Keratinocyte (primary cell): ENCODE results near the gene KLHL29.

Source experiments
- CTCF ChIP-seq, 3 experiments: IDR thresholded peaks in 1 of 3; conservative IDR thresholded peaks in 1 of 3; optimal IDR thresholded peaks in 1 of 3; 2 replicates in 2 of 3; 3 replicates in 1 of 3; pipeline versions ENCODE3 to v1.5.1; 2011; ENCODE audit warnings: low read length in 3 of 3, mild to moderate bottlenecking in 3 of 3, moderate library complexity in 2 of 3, control low read depth in 1 of 3, inconsistent platforms in 1 of 3; ENCODE audit not compliant: insufficient read depth in 2 of 3; ENCODE audit errors: extremely low read depth in 1 of 3
- EZH2 ChIP-seq: IDR thresholded peaks from one replicate; pipeline ENCODE4 v1.6.1; 2012; ENCODE audit warnings: inconsistent platforms, mild to moderate bottlenecking, low read length, moderate library complexity

- no peak for TF ChIP-seq CTCF (optimal IDR thresholded peaks at IDR 0.05 in 1 of 3, IDR thresholded peaks at IDR 0.05 in 1 of 3, conservative IDR thresholded peaks at IDR 0.05 in 1 of 3; ENCODE audit: extremely low read depth in 1 of 3, insufficient read depth in 2 of 3, low read length in 3 of 3)
- TF ChIP-seq EZH2 = no peak
Observed at GRCh38 chr2:23651187-23652080, 266.5 kb downstream of the KLHL29 start.
